Endodermal cell (in vitro differentiated cells): ENCODE measurements around the gene EMD. TPM values are rescaled to one million over a fixed set of nuclear protein-coding genes. Genes with fewer than 3 reads are reported as not detected.

Experiments
- DNase-seq: peaks from one replicate; pipeline ENCODE4 v3.0.0-alpha.2; 2017
- H3K27ac ChIP-seq: 2 replicates; pipeline ENCODE4 v1.5.1; 2013; ENCODE audit warnings: mild to moderate bottlenecking, low read depth, low read length, moderate library complexity
- H3K27me3 ChIP-seq: 2 replicates; pipeline ENCODE4 v1.6.1; 2013; ENCODE audit warnings: mild to moderate bottlenecking, low read length, moderate library complexity; ENCODE audit not compliant: insufficient read depth, control insufficient read depth, poor library complexity, severe bottlenecking
- H3K36me3 ChIP-seq: 2 replicates; pipeline ENCODE4 v1.7.0; 2013; ENCODE audit warnings: mild to moderate bottlenecking, low read length, moderate library complexity; ENCODE audit not compliant: control insufficient read depth, insufficient read depth
- H3K4me1 ChIP-seq: one replicate; pipeline ENCODE4 v1.7.0; 2013; ENCODE audit warnings: low read length; ENCODE audit not compliant: control insufficient read depth, insufficient read depth
- H3K4me3 ChIP-seq: 2 replicates; pipeline ENCODE4 v1.5.1; 2013; ENCODE audit warnings: mild to moderate bottlenecking, low read length, moderate library complexity
- H3K9ac ChIP-seq: 2 replicates; pipeline ENCODE4 v1.6.1; 2013; ENCODE audit warnings: mild to moderate bottlenecking, low read length, moderate library complexity; ENCODE audit not compliant: poor library complexity, severe bottlenecking; ENCODE audit errors: extremely low read depth
- H3K9me3 ChIP-seq: 2 replicates; pipeline ENCODE4 v1.6.1; 2013; ENCODE audit warnings: mild to moderate bottlenecking, low read length, moderate library complexity; ENCODE audit not compliant: control insufficient read depth
- H3K27ac Mint-ChIP-seq: 2 replicates; pipeline ENCODE4 v1.8.0; 2020; ENCODE audit warnings: mixed read lengths
- H3K27me3 Mint-ChIP-seq: 2 replicates; pipeline ENCODE4 v1.8.0; 2021; ENCODE audit warnings: mild to moderate bottlenecking, mixed read lengths; ENCODE audit not compliant: insufficient read depth
- H3K36me3 Mint-ChIP-seq: 2 replicates; pipeline ENCODE4 v1.8.0; 2020; ENCODE audit warnings: low read depth, mixed read lengths
- H3K4me1 Mint-ChIP-seq: 2 replicates; pipeline ENCODE4 v1.8.0; 2020; ENCODE audit warnings: mixed read lengths
- H3K4me3 Mint-ChIP-seq: 2 replicates; pipeline ENCODE4 v1.8.0; 2020; ENCODE audit warnings: mild to moderate bottlenecking, moderate library complexity, mixed read lengths
- H3K9me3 Mint-ChIP-seq: 2 replicates; pipeline ENCODE4 v1.8.0; 2020; ENCODE audit warnings: mild to moderate bottlenecking, mixed read lengths
- WGBS, 2 experiments: methylation state at CpG; one replicate each; pipeline versions ENCODE4 v1.1.5 to v1.1.7; 2013; ENCODE audit warnings: missing lambda C conversion rate in 2 of 2, mixed read lengths in 1 of 2; ENCODE audit not compliant: insufficient coverage in 1 of 2, insufficient read length in 1 of 2; 5-methylcytosine and 5-hydroxymethylcytosine counted together
- total RNA-seq, 2 donors: library from RNA; stranded (reverse); fragmentation: NEBNext Ultra II Directional in 1 of 2; extraction: Animal tissue kit (Norgen Biotek cat#: 25700) in 1 of 2; gene quantifications; 2 replicates in 1 of 2; 3 replicates in 1 of 2; pipeline ENCODE4 v1.2.1, GENCODE V29; 2021
- TF ChIP-seq, protein P1 (sequence below): fragments of 200-600 bp; sonication (generic); conservative IDR thresholded peaks from 2 replicates; pipeline ENCODE4 v1.5.0; 2021; ENCODE audit warnings: antibody characterized with exemption, mild to moderate bottlenecking

EMD gene
- total RNA-seq, 2 donors from 2014 or later = 60.3 to 76.4 TPM

GRCh38 chrX:154354013-154354412 lies 25.1 kb upstream of the EMD start:
- Histone ChIP-seq H3K4me3 (no peak overlapping the region), H3K27ac (no peak overlapping the region), H3K9ac (no peak overlapping the region), H3K4me1 (no peaks in the 10 kb centered on the region), H3K27me3 (no peaks in the 10 kb centered on the region), H3K36me3 (peaks cover 72% of the 10 kb centered on the region), H3K9me3 (no peaks in the 10 kb centered on the region)
- no peak for DNase-seq
- Mint-ChIP-seq H3K27ac (no peak overlapping the region), H3K27me3 (no peaks in the 10 kb centered on the region), H3K4me3 (no peak overlapping the region), H3K36me3 (peaks cover 40% of the 10 kb centered on the region), H3K4me1 (no peaks in the 10 kb centered on the region), H3K9me3 (peaks cover 51% of the 10 kb centered on the region)
- WGBS, 2 experiments = 80 to 96% methylated on average over 1 to 14 of the region's 14 CpGs
- TF ChIP-seq, protein P1, sequence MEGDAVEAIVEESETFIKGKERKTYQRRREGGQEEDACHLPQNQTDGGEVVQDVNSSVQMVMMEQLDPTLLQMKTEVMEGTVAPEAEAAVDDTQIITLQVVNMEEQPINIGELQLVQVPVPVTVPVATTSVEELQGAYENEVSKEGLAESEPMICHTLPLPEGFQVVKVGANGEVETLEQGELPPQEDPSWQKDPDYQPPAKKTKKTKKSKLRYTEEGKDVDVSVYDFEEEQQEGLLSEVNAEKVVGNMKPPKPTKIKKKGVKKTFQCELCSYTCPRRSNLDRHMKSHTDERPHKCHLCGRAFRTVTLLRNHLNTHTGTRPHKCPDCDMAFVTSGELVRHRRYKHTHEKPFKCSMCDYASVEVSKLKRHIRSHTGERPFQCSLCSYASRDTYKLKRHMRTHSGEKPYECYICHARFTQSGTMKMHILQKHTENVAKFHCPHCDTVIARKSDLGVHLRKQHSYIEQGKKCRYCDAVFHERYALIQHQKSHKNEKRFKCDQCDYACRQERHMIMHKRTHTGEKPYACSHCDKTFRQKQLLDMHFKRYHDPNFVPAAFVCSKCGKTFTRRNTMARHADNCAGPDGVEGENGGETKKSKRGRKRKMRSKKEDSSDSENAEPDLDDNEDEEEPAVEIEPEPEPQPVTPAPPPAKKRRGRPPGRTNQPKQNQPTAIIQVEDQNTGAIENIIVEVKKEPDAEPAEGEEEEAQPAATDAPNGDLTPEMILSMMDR = no peak

DNA sequence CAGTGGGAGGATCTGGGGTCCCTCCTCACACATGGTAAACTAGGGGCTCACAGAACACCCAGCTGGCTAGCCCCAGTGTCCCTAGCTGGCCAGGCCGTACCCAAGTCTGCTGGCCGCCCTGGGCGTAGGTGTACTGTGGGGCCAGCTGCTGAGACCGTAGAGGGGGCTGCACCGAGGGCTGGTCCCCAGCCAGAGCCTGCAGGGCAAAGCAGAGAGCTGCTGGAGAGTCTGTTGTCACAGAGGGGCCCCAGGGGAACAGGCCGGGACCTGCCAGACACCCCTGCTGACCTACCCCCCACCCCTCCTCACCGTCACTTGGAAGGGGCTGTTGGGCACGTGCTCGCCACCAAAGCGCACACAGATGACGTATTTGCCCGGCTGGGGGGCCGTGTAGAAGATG lies 24.6 kb upstream of the EMD start:
- H3K27ac Mint-ChIP-seq = no peak overlapping the region
- Histone ChIP-seq H3K27ac (no peak overlapping the region), H3K9ac (no peak overlapping the region), H3K9me3 (no peaks in the 10 kb centered on the region), H3K4me3 (no peak overlapping the region), H3K36me3 (peaks cover 70% of the 10 kb centered on the region), H3K4me1 (no peaks in the 10 kb centered on the region), H3K27me3 (no peaks in the 10 kb centered on the region)
- H3K27me3 Mint-ChIP-seq = no peaks in the 10 kb centered on the region
- no peak overlapping the region for H3K4me3 Mint-ChIP-seq
- H3K4me1 Mint-ChIP-seq = no peaks in the 10 kb centered on the region
- 92 to 95% methylated on average over 8 to 13 of the region's 13 CpGs for WGBS, 2 experiments
- peaks cover 41% of the 10 kb centered on the region for H3K36me3 Mint-ChIP-seq
- TF ChIP-seq, protein P1 = no peak
- DNase-seq = no peak
- H3K9me3 Mint-ChIP-seq = peaks cover 52% of the 10 kb centered on the region

- Histone ChIP-seq H3K27me3 (no peaks in the 10 kb centered on the region), H3K4me3 (no peak overlapping the region), H3K27ac (no peak overlapping the region), H3K4me1 (no peaks in the 10 kb centered on the region), H3K36me3 (peaks cover 64% of the 10 kb centered on the region), H3K9ac (no peak overlapping the region), H3K9me3 (no peaks in the 10 kb centered on the region)
- no peak overlapping the region for H3K27ac Mint-ChIP-seq
- no peaks in the 10 kb centered on the region for H3K27me3 Mint-ChIP-seq
- no peak overlapping the region for H3K4me3 Mint-ChIP-seq
- WGBS, 2 experiments = 96% methylated on average over 4 to 29 of the region's 30 CpGs
- TF ChIP-seq, protein P1 = no peak
- H3K4me1 Mint-ChIP-seq = no peaks in the 10 kb centered on the region
- peaks cover 44% of the 10 kb centered on the region for H3K9me3 Mint-ChIP-seq
- no peak for DNase-seq
- peaks cover 39% of the 10 kb centered on the region for H3K36me3 Mint-ChIP-seq
Observed at GRCh38 chrX:154355094-154355775, 23.9 kb upstream of the EMD start.
